ENCODE data around the gene IGF2BP2.
"Not testable (repeated sequence)": the region's sequence is repeated elsewhere in the genome, so short reads cannot be mapped to it uniquely, and the experiment has no call there.

The IGF2BP2 gene

DNA sequence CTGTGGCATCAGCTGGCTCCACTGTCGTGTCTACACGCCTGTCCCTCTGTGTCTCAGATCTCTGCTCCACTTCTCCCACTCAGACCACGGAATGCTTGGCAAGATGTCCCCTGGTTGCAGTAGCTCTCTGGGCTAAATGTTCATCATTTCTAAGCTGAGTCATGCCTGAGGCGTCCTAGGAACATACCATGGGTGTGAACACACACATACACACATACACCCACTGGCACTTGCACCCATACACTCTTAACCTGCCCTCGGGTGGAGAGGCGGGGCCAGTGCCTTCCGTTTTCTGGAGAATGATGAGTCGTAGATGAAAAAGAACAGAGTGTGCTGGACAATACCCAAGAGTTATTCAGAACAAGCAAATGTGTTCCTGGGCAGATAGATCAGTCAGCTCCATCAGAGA lies 166.3 kb downstream of the IGF2BP2 start:
- DNase-seq = no peak

DNA sequence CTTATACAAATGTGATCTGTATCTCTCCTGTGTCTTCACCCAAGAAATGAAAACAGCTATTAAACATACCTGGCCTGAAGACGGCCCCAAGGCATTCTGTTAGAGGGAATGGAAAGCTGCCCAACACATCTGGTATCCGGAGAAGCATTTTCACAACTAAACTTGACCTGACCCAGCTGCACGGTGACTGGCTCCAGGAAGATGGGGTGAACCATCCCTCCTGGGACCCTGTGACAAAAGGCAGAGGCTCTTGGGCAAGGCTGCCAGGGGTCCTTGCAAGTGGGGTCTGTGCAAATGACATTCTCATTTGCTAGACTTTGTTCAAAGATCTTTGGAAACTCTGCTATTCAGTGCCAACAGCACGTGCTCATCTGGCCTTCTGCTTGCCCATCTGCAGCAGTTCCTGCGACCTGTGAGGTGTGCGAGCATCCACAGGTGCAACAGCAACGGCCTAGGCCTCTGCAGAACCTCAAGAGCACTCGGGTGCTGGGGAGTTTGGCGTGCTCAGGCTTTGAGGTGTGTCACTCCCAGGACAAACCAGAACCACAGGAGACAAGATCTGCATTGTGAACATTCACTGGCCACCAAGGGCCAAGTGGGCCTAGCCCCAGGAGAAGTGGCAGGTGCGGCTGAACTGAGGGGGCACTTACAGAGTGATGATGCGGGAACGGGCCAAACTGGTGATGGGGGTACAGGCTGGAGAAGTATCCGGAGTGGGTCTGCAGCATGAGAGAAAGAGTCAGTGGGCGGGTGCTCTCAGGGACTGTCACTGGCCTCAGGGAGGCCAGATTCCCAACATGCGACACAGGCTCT lies 166.9 kb downstream of the IGF2BP2 start:
- DNase-seq = no peak

DNA sequence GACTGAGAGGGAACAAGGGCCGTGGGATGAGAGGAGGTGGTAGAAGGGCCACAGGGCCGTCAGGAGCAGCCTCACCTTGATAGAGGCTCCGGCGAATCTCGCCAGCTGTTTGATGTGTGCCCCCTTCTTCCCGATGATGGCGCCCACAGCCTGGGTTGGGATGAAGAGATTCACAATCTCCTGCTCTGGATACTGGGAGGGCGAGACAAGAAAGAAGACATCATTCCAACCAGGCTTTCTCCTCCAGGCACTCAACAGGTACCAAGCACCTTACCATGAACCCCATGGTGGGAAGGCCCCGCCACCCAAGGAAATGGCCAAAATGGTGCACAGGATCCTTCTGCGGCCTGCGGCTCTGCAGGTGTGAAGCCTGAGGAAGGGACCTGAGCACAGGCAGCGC lies 167.6 kb downstream of the IGF2BP2 start:
- DNase-seq = no peak

DNA sequence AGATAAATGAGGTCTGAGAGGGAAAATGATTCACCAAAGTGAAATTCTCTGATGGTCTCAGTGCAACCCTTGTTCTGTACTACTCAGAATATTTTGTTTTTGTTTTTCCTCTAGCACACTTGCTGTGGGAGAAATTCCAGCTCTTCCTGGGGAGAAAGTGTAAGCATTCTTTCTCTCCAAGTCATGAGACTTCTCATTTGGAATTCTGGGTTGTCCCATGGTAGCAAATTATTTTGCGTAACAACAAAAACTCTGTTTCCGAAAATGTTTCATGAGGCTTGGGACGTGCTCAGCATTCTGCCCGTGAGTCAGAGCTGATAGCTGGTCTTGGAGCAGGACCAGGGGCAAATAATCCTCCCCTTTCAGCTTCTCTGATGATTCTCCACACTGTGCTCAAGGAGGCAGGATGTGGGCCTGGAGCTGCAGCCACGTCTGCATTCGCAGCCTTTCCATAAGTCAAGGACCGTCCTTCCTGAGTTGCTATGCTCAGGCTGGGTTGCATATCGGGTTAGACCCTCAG lies 168.5 kb downstream of the IGF2BP2 start:
- no peak for DNase-seq

- no peak for DNase-seq
Observed at GRCh38 chr3:185655426-185656320, 169.2 kb downstream of the IGF2BP2 start.

GRCh38 chr3:185654758-185655145 lies 170.1 kb downstream of the IGF2BP2 start:
- no peak for DNase-seq

GRCh38 chr3:185653949-185654757 lies 170.7 kb downstream of the IGF2BP2 start:
- no peak for DNase-seq

GRCh38 chr3:185651971-185652370 lies 172.9 kb downstream of the IGF2BP2 start:
- no peak for DNase-seq

DNA sequence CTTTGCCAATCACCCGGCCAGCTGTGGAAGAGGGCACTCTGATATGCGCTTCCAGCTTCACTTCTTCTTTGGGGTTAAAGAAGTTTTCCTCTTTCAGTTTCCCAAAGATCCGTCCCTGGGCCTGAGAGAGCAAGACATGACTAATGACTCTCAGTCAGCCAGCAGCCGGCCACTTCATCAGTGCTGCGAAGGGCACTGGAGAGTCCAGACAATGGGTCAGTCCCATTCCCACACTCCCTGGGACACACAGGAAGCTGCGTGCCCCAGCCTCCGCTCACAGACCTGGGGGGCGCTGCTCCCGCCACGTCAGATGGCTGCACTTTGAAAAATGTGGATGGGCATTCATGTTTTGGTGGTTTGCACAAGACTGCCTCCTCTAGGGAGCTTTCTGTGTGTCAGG lies 175.4 kb downstream of the IGF2BP2 start:
- no peak for DNase-seq

DNA sequence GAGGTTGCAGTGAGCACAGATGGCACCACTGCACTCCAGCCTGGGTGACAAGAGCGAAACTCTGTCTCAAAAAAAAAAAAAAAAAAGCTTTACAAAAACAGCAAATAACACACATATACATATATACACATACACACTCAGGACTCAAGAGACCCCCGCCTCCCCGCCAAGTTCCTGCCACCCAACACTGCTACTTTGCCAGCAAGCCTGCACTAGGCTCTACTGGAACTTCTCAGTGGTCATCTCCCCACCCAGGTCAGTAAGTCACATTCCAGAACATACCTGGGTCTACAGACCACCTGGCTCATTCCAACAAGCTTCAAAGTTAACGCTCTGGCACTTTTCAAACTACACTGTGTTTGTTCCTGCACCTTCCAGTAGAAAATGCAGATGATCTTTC lies 176.4 kb downstream of the IGF2BP2 start:
- no peak for DNase-seq

GRCh38 chr3:185647880-185648210 lies 177.0 kb downstream of the IGF2BP2 start:
- no peak for DNase-seq

DNA sequence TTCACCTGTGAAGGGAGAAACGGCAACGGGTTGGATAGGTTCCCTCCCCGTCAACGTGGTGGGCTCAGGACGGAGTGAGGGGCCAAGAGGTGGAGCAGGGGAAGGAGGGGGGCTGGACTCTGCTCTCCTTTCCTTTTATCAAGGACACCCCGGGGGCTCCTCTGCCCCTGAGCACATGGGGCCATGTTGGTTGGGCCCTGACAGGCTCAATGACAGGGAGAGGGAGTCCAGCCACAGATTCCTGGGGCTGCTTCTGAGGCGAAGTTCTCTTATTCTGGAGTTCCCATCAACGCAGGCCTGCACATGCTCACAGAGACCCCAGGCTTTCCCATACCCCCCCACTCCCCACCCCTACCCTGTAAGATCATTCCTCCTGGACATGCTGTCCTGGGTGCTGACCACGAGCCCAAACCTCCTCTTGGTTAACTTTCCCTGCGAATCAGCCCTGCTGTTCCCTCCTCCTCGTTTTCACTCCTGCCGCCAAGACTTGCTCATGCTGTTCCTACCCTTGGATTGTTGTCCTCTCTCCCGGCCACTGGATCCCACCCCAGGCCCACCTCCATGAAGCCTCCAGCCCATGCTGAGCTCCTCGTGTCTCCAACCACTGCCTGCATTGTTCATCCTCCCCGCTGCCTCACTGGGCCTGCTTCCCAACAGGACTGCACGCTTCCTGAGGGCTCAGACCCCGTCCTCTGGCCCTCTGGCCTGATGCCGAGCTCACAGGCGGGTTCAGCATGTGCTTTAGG lies 177.5 kb downstream of the IGF2BP2 start:
- no peak for DNase-seq

GRCh38 chr3:185646382-185647133 lies 178.3 kb downstream of the IGF2BP2 start:
- no peak for DNase-seq

DNA sequence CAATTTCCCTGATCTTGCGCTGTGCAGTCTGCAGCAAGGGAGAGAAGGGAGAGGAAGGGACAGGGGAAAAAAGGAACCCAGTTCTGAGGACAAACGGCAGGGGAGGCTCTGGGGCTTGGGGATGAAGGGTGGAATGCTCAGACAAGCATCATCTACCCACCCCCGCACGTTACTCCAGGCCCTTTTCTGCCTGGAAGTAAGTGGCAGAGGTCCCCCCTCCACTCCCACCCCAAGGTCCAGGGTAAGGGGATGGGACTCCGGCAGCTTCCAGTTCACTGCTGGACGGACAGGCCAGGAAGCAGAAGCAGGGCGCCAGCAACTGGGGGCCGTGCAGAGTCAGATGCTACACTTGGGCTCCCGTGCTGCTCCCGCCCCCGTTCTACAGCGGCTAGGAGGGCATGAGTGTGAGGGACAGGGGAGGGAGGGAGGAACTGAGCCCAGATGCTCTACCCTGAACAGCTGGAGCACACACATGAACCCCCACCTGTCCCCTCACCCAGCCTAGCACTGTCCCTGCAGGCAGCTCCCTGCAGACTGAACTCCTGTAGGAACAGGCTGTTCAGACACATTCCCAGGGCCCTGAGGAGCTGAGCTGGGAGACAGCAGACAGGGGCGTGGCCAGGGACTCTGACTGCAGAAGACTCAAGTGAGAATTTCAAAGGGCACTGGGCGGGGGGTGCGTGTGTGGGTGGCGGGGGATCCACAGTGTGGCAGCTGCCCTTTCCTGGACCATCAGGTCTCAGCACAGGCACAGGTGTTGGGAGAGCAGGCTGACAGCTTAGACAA lies 179.1 kb downstream of the IGF2BP2 start:
- no peak for DNase-seq

GRCh38 chr3:185645191-185645590 lies 179.7 kb downstream of the IGF2BP2 start:
- DNase-seq = not testable (repeated sequence)

GRCh38 chr3:185640308-185640707 lies 184.5 kb downstream of the IGF2BP2 start:
- DNase-seq = no peak

DNA sequence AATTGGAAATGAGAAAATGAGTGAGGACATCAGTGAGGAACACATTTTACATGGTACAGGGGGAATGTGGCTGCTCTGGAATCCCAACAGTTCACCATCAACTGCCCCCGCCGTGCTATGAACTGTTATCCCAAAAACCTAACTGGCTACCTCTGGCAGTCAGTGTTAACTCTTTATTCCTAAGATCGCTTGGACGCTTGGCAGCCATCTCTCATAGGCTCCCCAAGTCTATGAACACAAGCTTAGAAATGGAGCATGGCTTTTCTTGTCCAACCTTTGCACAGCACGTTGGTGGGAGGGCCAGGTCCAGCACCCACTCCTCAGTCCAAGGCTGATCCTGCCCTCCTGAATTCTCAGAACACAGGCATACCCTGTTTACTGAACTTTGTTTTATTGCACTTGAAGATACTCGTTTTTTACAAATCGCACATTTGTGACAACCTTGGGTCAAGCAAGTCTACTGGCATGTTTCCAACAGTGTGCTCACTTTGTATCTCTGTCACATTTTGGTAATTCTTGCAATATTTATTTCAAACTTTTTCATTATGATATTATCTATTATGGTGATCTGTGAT lies 185.1 kb downstream of the IGF2BP2 start:
- DNase-seq = no peak

DNA sequence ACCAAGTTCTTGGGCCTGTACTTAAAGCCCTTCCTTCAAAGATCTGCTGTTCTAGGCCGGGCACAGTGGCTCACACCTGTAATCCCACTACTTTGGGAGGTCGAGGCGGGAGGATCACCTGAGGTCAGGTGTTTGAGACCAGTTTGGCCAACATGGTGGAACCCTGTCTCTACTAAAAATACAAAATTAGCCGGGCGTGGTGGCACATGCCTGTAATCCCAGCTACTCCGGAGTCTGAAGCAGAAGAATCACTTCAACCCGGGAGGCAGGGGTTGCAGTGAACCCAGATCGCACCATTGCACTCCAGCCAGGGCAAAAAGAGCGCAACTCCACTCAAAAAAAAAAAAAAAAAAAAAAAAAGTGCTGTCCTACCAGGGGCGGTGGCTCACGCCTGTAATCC lies 186.2 kb downstream of the IGF2BP2 start:
- DNase-seq = not testable (repeated sequence)

GRCh38 chr3:185637388-185637787 lies 187.5 kb downstream of the IGF2BP2 start:
- DNase-seq = no peak

DNA sequence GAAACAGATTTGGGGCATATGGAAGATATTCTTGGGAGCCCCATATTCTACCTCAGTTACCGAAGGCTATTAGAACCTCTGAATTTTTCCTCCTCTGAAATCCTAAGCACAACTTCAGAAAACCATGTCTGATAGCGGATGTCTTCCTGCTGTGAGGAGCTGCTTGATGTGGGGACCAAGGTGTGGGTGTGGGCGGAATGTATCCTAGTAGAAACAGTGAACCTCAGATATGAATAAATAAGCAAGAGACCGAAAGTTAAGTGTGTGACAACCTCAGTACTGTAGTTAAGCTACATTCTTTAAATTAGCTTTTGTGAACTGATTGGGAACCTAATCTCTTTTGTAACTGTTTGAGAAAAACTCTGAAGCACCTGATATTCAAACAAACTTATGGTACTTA lies 191.8 kb downstream of the IGF2BP2 start:
- DNase-seq = no peak

All from activated CD8-positive, alpha-beta memory T cell treated with anti-CD3 and anti-CD28 coated beads, Interleukin-2, amount 50 U/mL, for 4 hours (primary cell).